SK-N-SH treated with all-trans-retinoic acid at 6 μM for 48 hours (cell line): ENCODE measurements around the gene RFC5.

Source experiments
- ATAC-seq: fragments of 200-7000 bp; cut with Tn5 transposase; 3 replicates; pipeline ENCODE4 v1.9.1; 2020; ENCODE audit warnings: mild to moderate bottlenecking, moderate library complexity
- ARNTL ChIP-seq: fragments of 450-650 bp; formaldehyde crosslinking; IDR thresholded peaks from 2 replicates; pipeline ENCODE4 v1.5.0; 2020; ENCODE audit warnings: low read depth, mild to moderate bottlenecking, moderate library complexity, borderline replicate concordance
- CREB5 ChIP-seq: fragments of 250-450 bp; sonication (Bioruptor Pico); IDR thresholded peaks from 2 replicates; pipeline ENCODE4 v1.5.1; 2020; ENCODE audit warnings: low read depth, mild to moderate bottlenecking, moderate library complexity
- CSDC2 ChIP-seq: fragments of 250-450 bp; sonication (Bioruptor Pico); IDR thresholded peaks from 2 replicates; pipeline ENCODE4 v1.5.0; 2020; ENCODE audit warnings: mild to moderate bottlenecking, moderate library complexity
- CSRNP3 ChIP-seq: fragments of 250-450 bp; sonication (Bioruptor Pico); IDR thresholded peaks from 2 replicates; pipeline ENCODE4 v1.5.1; 2021; ENCODE audit warnings: mild to moderate bottlenecking, moderate library complexity
- GLIS3 ChIP-seq: fragments of 250-450 bp; sonication (Bioruptor Pico); IDR thresholded peaks from 2 replicates; pipeline ENCODE4 v1.5.0; 2020; ENCODE audit warnings: mild to moderate bottlenecking, moderate library complexity
- ISL1 ChIP-seq: fragments of 250-450 bp; sonication (Bioruptor Pico); IDR thresholded peaks from 2 replicates; pipeline ENCODE4 v2.1.2; 2022; ENCODE audit warnings: mild to moderate bottlenecking, moderate library complexity
- OSR1 ChIP-seq: fragments of 250-450 bp; sonication (Bioruptor Pico); IDR thresholded peaks from 2 replicates; pipeline ENCODE4 v1.8.0; 2022; ENCODE audit warnings: moderate library complexity, mild to moderate bottlenecking, inconsistent platforms
- PATZ1 ChIP-seq: fragments of 250-450 bp; sonication (Bioruptor Pico); IDR thresholded peaks from 2 replicates; pipeline ENCODE4 v1.8.0; 2020; ENCODE audit warnings: mild to moderate bottlenecking, moderate library complexity, borderline replicate concordance
- POU6F1 ChIP-seq: fragments of 250-450 bp; sonication (Bioruptor Pico); IDR thresholded peaks from 2 replicates; pipeline ENCODE4 v1.8.0; 2021; ENCODE audit warnings: low read depth, mild to moderate bottlenecking, moderate library complexity, borderline replicate concordance
- PPARA ChIP-seq: fragments of 250-450 bp; sonication (Bioruptor Pico); IDR thresholded peaks from 2 replicates; pipeline ENCODE4 v1.5.0; 2020; ENCODE audit warnings: mild to moderate bottlenecking, borderline replicate concordance
- RARB ChIP-seq: fragments of 250-450 bp; sonication (Bioruptor Pico); IDR thresholded peaks from 2 replicates; pipeline ENCODE4 v1.8.0; 2021; ENCODE audit warnings: mild to moderate bottlenecking, moderate library complexity
- SNAI2 ChIP-seq: fragments of 250-450 bp; sonication (Bioruptor Pico); IDR thresholded peaks from 2 replicates; pipeline ENCODE4 v1.5.0; 2020; ENCODE audit warnings: mild to moderate bottlenecking, moderate library complexity
- TCF4 ChIP-seq: fragments of 250-450 bp; sonication (Bioruptor Pico); IDR thresholded peaks from 2 replicates; pipeline ENCODE4 v1.8.0; 2021; ENCODE audit warnings: mild to moderate bottlenecking, moderate library complexity, borderline replicate concordance
- TOX ChIP-seq: fragments of 250-450 bp; sonication (Bioruptor Pico); IDR thresholded peaks from 2 replicates; pipeline ENCODE4 v1.8.0; 2021; ENCODE audit warnings: mild to moderate bottlenecking, moderate library complexity, borderline replicate concordance
- TSHZ2 ChIP-seq: fragments of 250-450 bp; sonication (Bioruptor Pico); IDR thresholded peaks from 2 replicates; pipeline ENCODE4 v1.5.0; 2020; ENCODE audit warnings: mild to moderate bottlenecking, moderate library complexity
- ZC3H10 ChIP-seq: fragments of 250-450 bp; sonication (Bioruptor Pico); IDR thresholded peaks from 2 replicates; pipeline ENCODE4 v1.5.1; 2021; ENCODE audit warnings: mild to moderate bottlenecking, moderate library complexity
- ZFP3 ChIP-seq: fragments of 250-450 bp; sonication (Bioruptor Pico); IDR thresholded peaks from 2 replicates; pipeline ENCODE4 v1.5.0; 2020; ENCODE audit warnings: mild to moderate bottlenecking, moderate library complexity
- ZNF70 ChIP-seq: fragments of 450-650 bp; formaldehyde crosslinking; IDR thresholded peaks from 2 replicates; pipeline ENCODE4 v1.5.0; 2020; ENCODE audit warnings: mild to moderate bottlenecking, moderate library complexity

The RFC5 gene

GRCh38 chr12:118032188-118032587 lies 15.7 kb downstream of the RFC5 start:
- no peak for ATAC-seq
- TF ChIP-seq ZC3H10 (CRISPR knock-in tag) (no peak), ISL1 (CRISPR knock-in tag) (no peak), TSHZ2 (no peak), OSR1 (no peak), CSRNP3 (CRISPR knock-in tag) (no peak), PPARA (no peak), GLIS3 (CRISPR knock-in tag) (no peak), TOX (no peak), ZNF70 (CRISPR knock-in tag) (no peak), PATZ1 (CRISPR knock-in tag) (no peak), ZFP3 (no peak), SNAI2 (CRISPR knock-in tag) (no peak), RARB (CRISPR knock-in tag) (no peak), TCF4 (no peak), CREB5 (CRISPR knock-in tag) (no peak), POU6F1 (CRISPR knock-in tag) (no peak), CSDC2 (CRISPR knock-in tag) (no peak)

- no peak; the same call in 2 of the 3 replicates for ATAC-seq
- TF ChIP-seq ARNTL (CRISPR knock-in tag): no peak
Measured at GRCh38 chr12:118033323-118033722, 16.8 kb downstream of the RFC5 start.

GRCh38 chr12:118033902-118034301 lies 17.4 kb downstream of the RFC5 start:
- TF ChIP-seq CREB5 (CRISPR knock-in tag): no peak
- no peak for TF ChIP-seq GLIS3 (CRISPR knock-in tag)
- TF ChIP-seq TOX: no peak
- ATAC-seq: no peak
